ENCODE data around the gene ITGA6.
A peak's percentile ranks its signal among the peaks of the same experiment; 100 is the strongest.
"Not testable (repeated sequence)": the region's sequence is repeated elsewhere in the genome, so short reads cannot be mapped to it uniquely, and the experiment has no call there.

Gene ITGA6

GRCh38 chr2:172516299-172516698, 88.9 kb downstream of the ITGA6 start:
- peak; percentile 10 for DNase-seq (ENCODE audit: low read depth, low spot score)

DNA sequence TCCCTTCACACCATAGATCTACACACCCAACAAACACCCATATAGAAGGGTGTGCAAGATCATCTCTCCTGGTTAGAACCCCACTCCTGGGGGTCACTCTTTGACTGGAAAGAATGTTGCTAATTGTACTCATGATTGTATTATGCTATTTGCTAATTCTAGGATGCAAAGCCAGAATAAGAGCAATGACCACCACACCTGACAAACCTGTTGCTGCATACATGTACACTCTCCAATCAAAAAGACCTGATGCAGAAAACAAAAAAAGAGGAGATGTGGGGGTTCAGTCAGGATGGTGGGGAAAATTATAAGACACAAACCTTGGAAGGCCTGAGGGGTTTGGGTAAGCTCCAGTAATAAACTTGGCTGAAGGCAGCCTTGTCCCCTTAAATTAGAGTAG, 91.6 kb downstream of the ITGA6 start:
- DNase-seq (ENCODE audit: low read depth, low spot score), result no peak

DNA sequence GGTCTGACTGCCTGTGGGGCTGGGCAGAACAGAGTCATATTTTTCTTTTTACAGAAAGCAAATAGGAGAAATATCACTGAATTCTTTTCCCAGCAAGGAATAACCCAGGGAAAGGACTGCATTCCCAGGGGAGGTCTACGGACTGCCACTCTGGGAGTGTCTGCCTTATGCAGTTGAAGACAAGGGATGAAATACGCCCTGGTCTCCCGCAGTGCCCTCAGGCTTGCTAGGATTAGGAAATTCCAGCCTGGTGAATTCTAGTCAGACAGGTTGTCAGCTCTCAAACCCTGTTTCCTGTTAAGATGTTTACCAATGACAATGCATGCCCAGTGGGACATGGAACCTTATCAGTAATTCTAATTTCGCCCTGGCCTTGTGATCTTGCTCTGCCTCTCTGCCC, 98.2 kb downstream of the ITGA6 start:
- DNase-seq (ENCODE audit: low read depth, low spot score), result no peak

DNA sequence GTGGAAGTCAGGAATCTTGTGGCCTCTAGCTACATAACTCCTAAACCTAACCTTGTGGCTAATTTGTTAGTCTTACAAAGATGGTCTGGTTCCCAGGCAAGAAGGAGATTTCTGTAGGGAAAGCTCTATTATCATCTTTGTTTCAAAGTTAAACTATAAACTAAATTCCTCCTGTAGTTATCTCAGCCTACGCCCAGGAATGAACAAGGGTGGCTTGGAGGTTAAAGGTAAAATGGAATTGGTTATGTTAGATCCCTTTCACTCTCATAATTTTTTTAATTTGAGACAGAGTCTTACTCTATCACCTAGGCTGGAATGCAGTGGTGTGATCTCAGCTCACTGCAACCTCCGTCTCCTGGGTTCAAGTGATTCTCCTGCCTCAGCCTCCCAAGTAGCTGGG, 103.9 kb downstream of the ITGA6 start:
- DNase-seq (ENCODE audit: low read depth, low spot score), result no peak

GRCh38 chr2:172532461-172532860, 105.1 kb downstream of the ITGA6 start:
- not testable (repeated sequence) for DNase-seq (ENCODE audit: low read depth, low spot score)

GRCh38 chr2:172533687-172534086, 106.3 kb downstream of the ITGA6 start:
- DNase-seq (ENCODE audit: low read depth, low spot score), result no peak

- no peak for DNase-seq (ENCODE audit: low read depth, low spot score)
Measured at GRCh38 chr2:172535119-172535518, 107.7 kb downstream of the ITGA6 start.

- not testable (repeated sequence) for DNase-seq (ENCODE audit: low read depth, low spot score)
Measured at GRCh38 chr2:172537851-172538250, 110.5 kb downstream of the ITGA6 start.

DNA sequence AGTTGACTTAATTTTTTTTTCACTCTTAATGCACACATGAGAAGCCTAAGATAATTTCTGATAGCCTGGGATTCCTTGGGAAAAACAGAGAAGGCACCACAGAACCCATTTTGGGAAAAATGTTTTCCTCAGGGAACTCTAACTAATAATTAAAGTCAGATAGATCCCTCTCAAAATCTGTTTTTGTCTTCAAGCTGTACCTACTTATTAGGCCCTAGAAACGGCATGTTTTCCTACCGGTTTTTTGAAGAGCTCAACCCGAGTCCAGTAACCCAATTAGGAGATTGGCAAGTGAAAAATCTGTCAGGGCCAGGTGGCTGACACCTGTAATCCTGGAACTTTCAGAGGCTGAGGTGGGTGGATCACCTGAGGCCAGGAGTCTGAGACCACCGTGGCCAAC, 112.4 kb downstream of the ITGA6 start:
- no peak for DNase-seq (ENCODE audit: low read depth, low spot score)

DNA sequence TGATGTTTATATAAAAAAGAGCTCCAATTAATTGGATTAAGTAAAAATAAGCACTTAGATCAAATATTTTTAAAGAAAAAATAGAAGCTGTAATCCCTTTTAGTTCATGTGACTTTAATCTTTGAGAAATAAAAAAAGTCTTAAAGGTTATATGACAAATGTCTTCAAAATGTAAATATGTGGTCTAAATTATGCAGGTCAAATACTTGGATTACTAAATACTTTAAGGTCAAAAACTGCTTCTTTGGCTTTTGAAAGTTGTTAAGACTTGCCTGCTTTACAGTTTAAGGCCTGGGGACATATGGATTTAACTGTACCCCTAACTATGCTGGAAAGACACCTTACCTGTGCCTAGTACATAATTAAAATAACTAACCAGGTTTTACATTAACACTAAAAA, 113.0 kb downstream of the ITGA6 start:
- no peak for DNase-seq (ENCODE audit: low read depth, low spot score)

DNA sequence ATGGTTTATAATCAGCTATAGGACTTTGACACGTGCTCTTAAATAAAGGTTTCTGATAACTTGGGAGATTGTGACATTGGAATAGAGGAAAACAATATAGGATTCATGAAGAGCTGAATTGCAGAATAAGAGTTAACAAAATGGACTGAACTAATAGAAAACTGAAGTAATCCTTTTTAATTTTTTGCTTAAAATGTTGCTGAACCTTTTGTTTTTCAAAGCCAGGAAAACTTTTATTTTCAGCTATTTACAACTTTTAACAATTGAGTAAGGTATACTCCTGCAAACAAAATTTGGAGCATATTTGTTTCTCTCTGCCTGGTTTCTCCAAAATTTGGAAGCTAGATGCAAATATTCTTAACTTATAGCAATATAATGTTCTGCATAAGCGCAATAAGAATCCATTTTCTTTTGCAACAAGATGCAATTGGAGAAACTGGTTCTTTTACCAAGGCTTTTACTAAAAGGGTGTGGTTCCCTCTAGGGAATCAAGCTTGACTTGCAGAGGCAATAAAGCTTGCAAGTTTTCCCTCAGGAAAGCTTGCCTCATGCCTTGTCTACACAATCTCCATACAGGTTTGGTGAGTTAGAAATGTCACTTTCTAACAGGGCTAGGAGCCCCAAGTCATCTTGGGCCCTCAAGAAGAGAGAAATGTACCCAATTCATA, 118.2 kb downstream of the ITGA6 start:
- DNase-seq (ENCODE audit: low read depth, low spot score), result no peak

DNA sequence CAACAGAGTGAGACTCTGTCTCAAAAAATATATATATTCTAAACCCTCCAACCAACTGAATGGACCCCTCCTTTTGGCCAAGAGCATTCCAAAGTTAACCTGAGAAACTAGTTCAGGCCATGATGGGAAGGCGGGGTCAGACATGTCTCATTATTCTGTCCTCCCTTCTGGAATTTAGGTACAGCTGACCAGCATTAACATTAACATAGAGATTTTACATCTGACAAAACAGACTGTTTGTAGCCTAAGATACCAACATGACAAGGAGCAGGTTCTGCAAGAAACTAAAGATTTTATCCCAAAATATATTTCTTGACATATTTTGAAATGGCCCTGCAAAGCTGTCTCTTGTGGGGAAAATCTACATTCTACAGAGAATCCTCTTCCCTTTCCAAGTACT, 121.7 kb downstream of the ITGA6 start:
- no peak for DNase-seq (ENCODE audit: low read depth, low spot score)

DNA sequence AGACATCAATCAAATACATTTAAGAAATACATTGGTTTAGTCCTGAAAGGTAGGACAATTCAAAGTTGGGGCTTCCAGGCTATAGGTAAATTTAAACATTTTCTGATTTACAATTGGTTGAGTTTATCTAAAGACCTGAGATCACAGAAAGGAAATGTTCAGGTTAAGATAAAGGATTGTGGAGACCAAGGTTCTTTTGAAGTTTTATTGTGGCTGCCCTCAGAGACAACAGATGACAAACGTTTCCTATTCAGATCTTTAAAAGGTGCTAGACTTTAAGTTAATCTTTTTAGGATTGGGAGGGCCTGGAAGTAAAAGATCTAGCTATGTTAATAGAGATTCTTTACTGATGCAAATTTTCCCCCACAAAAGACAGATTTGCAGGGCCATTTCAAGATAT, 122.4 kb downstream of the ITGA6 start:
- not testable (repeated sequence) for DNase-seq (ENCODE audit: low read depth, low spot score)

- no peak for DNase-seq (ENCODE audit: low read depth, low spot score)
Measured at GRCh38 chr2:172550419-172550818, 123.0 kb downstream of the ITGA6 start.

- no peak for DNase-seq (ENCODE audit: low read depth, low spot score)
Measured at GRCh38 chr2:172551271-172551670, 123.9 kb downstream of the ITGA6 start.

DNA sequence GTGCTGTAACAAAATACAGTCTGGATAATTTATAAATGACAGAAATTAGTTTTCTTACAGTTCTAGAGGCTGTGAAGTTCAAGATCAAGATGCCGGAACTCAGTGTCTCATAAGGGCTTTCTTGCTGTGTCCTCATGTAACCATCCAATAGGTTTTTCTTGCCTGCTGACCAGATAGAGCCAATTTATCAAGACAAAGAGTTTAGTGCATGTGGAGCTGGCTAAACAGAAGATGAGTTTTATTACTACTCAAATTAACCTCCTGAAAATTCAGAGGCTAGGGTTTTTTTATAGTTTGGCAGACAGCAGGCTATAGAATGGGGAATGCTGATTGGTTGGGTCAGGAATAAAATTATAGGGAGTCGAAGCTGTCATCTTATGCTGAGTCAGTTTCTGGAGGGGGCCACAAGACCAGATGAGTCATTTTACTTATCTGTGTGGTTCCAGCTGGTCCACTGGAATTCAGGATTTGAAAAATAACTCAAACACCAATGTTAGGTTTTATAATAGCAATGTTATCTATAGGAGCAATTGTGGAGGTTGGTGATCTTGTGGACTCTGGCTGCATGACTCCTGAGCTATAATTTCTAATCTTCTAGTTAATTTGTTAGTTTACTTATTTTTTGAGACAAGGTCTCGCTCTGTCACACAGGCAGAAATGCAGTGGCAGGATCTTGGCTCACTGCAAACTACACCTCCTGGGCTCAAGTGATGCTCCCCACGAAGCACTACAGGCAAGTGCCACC, 125.3 kb downstream of the ITGA6 start:
- DNase-seq (ENCODE audit: low read depth, low spot score), result peak; percentile 79

DNA sequence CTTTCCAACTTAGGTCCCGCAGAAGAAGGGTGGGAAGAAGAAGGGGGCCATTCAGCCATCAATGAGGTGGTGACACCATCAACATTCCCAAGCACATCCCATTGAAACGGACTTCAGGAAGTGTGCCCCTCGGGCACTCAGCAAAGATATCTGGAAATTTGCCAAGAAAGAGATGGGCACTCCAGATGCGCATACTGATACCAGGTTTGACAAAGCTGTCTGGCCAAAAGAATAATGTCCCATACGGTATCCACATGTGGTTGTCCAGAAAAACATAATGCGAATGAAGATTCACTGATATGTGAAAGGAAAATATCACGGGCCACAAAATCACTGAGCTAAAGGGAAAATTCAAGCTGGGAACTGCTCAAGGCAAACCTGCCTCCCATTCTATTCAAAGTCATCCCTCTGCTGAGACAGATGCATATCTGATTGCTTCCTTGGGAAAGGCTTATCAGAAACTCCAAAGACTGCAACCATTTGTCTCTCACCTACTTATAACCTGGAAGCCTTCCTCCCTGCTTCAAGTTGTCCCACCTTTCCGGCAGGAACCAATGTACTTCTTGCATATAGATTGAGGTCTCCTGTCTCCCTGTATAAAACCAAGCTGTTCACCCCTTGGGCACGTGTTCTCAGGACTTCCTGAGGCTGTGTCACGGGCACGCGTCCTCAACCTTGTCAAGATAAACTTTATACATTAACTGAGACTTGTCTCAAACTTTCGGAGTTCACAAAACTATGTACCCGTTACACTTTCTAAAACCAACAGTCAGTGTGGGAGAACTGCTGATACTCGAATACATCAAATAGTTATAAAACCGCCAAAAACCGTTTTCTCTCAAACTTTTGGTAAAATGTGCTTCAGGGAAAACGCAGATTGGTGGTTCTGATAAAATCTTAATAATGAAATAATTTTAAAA, 127.2 kb downstream of the ITGA6 start:
- DNase-seq (ENCODE audit: low read depth, low spot score), result no peak

DNA sequence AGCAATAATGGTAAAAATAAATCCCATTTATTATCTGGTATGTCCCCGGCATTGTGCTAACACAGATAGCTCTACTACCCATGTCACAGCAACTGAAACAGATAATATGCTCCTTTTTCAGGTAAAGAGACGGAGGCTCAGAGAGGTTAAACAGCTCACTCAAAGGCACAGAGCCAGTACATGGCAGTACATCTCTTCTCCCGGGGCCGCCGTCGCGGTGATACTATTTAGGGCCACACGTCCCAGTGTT, 127.8 kb downstream of the ITGA6 start:
- no peak for DNase-seq (ENCODE audit: low read depth, low spot score)
